ENCODE results near the gene NDUFS6. TPM values are rescaled to one million over a fixed set of nuclear protein-coding genes. Genes with fewer than 3 reads are reported as not detected.
A peak's percentile ranks its signal among the peaks of the same experiment; 100 is the strongest.

Gene NDUFS6
- total RNA-seq, 1 donor from 2014 or later, result 69.2 TPM

DNA sequence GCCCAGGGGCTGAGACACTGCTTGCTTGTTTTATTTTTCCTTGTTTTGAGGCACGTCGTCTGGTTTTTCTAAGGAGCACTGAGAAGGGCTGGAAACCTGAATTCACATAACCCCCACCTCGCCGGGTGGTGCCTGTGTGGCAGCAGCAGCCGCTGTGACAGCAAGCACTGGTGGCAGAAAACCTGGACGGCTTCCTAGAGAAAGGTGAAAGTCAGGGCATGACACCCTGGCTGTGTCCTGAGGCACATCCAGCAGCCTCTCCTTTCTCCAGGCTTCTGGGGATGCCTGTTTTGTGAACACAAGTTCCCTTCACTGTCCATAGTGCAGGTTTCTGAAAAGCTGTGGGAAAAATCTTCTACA is 30.8 kb upstream of the NDUFS6 start:
- DNase-seq (ENCODE audit: low read depth), result no peak
- H3K27me3 ChIP-seq (ENCODE audit: control insufficient read depth, insufficient read depth, low read length), result peaks cover 18% of the 10 kb centered on the region
- H3K36me3 ChIP-seq (ENCODE audit: control insufficient read depth, insufficient read depth, low read length), result no peaks in the 10 kb centered on the region

GRCh38 chr5:1771149-1772065 is 29.8 kb upstream of the NDUFS6 start:
- peaks cover 15% of the 10 kb centered on the region for H3K27me3 ChIP-seq (ENCODE audit: control insufficient read depth, insufficient read depth, low read length)
- no peaks in the 10 kb centered on the region for H3K36me3 ChIP-seq (ENCODE audit: control insufficient read depth, insufficient read depth, low read length)
- TF ChIP-seq, protein P1, sequence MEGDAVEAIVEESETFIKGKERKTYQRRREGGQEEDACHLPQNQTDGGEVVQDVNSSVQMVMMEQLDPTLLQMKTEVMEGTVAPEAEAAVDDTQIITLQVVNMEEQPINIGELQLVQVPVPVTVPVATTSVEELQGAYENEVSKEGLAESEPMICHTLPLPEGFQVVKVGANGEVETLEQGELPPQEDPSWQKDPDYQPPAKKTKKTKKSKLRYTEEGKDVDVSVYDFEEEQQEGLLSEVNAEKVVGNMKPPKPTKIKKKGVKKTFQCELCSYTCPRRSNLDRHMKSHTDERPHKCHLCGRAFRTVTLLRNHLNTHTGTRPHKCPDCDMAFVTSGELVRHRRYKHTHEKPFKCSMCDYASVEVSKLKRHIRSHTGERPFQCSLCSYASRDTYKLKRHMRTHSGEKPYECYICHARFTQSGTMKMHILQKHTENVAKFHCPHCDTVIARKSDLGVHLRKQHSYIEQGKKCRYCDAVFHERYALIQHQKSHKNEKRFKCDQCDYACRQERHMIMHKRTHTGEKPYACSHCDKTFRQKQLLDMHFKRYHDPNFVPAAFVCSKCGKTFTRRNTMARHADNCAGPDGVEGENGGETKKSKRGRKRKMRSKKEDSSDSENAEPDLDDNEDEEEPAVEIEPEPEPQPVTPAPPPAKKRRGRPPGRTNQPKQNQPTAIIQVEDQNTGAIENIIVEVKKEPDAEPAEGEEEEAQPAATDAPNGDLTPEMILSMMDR (IDR thresholded peaks at IDR 0.05; ENCODE audit: insufficient read depth, low read length, poor library complexity, severe bottlenecking), result no peak
- H3K4me3 ChIP-seq (ENCODE audit: low read depth, low read length), result no peak overlapping the region
- no peak for DNase-seq (ENCODE audit: low read depth)

More for the DNA sequence above, 30.8 kb upstream of the NDUFS6 start:
- TF ChIP-seq, protein P1 (IDR thresholded peaks at IDR 0.05; ENCODE audit: insufficient read depth, low read length, poor library complexity, severe bottlenecking), result no peak
- no peak overlapping the region for H3K4me3 ChIP-seq (ENCODE audit: low read depth, low read length)

GRCh38 chr5:1772634-1773033 is 28.6 kb upstream of the NDUFS6 start:
- peaks cover 17% of the 10 kb centered on the region for H3K27me3 ChIP-seq (ENCODE audit: control insufficient read depth, insufficient read depth, low read length)
- H3K36me3 ChIP-seq (ENCODE audit: control insufficient read depth, insufficient read depth, low read length), result no peaks in the 10 kb centered on the region
- no peak overlapping the region for H3K4me3 ChIP-seq (ENCODE audit: low read depth, low read length)
- TF ChIP-seq, protein P1 (IDR thresholded peaks at IDR 0.05; ENCODE audit: insufficient read depth, low read length, poor library complexity, severe bottlenecking), result peak; percentile 50
- no peak for DNase-seq (ENCODE audit: low read depth)

GRCh38 chr5:1776831-1777230 is 24.4 kb upstream of the NDUFS6 start:
- Histone ChIP-seq H3K27me3 (ENCODE audit: control insufficient read depth, insufficient read depth, low read length) (peaks cover 33% of the 10 kb centered on the region), H3K36me3 (ENCODE audit: control insufficient read depth, insufficient read depth, low read length) (no peaks in the 10 kb centered on the region), H3K4me3 (ENCODE audit: low read depth, low read length) (no peak overlapping the region)
- TF ChIP-seq, protein P1 (IDR thresholded peaks at IDR 0.05; ENCODE audit: insufficient read depth, low read length, poor library complexity, severe bottlenecking), result no peak
- no peak for DNase-seq (ENCODE audit: low read depth)

DNA sequence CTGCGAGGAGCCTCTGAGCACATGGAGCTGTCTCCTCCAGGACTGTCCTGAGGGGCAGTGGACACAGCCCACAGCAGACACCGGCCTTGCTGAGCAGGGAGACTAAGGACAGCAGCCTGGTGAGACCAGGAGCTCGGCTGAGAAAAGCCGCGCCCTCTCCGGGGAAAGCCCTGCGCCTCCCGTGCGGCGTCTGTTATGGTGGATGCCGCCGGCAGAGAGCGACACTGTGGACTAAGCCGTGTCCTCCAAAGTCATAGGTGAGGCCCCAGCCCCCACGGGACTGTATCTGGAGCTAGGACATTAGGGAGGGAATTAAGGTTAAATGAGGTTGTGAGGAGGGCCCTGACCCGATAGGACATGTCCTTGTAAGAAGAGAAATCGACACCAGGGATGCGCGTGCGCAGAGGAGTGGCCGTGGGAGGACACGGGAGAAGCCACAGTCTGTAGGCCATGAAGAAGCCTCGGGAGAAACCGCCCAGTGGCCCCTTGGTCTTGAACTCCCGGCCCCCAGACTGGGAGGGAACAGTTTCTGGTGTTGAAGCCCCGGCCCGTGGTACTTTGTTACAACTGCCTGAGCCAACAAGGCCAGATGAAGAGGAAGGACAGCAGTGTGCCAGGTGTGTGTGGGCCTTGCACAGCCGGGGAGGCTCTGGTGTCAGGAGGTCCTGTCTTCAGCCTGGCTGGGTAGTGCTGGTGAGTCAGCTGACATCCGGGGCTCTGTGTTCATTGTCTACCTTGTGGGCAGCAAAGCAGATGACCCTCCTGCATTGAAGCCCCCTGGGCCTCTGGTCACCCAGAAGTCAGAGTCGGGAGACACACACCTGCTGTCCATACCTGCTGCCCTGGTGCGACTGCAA is 23.7 kb upstream of the NDUFS6 start:
- DNase-seq (ENCODE audit: low read depth), result no peak
- Histone ChIP-seq H3K27me3 (ENCODE audit: control insufficient read depth, insufficient read depth, low read length) (peaks cover 31% of the 10 kb centered on the region), H3K36me3 (ENCODE audit: control insufficient read depth, insufficient read depth, low read length) (no peaks in the 10 kb centered on the region), H3K4me3 (ENCODE audit: low read depth, low read length) (no peak overlapping the region)
- TF ChIP-seq, protein P1 (IDR thresholded peaks at IDR 0.05; ENCODE audit: insufficient read depth, low read length, poor library complexity, severe bottlenecking), result no peak
